Upper lobe of left lung (tissue), 6 donors: Measurements from ENCODE around the gene C1orf174. TPM values are rescaled to one million over a fixed set of nuclear protein-coding genes. Genes with fewer than 3 reads are reported as not detected.

Experiments
- ATAC-seq, 2 donors: fragments of 200-7000 bp; cut with Tn5 transposase; one replicate each; pipeline ENCODE4 v1.9.1; 2022; ENCODE audit warnings: mild to moderate bottlenecking in 2 of 2, moderate library complexity in 2 of 2; ENCODE audit not compliant: low FRiP score in 2 of 2
- DNase-seq, 2 donors: peaks; one replicate each; pipeline ENCODE4 v3.0.0-alpha.2; 2019 to 2020
- H3K27ac ChIP-seq, 4 donors: fragments of 200-600 bp; sonication (generic); one replicate each; pipeline ENCODE4 v1.5.1; 2016 to 2019
- H3K27me3 ChIP-seq, 4 donors: fragments of 200-600 bp; sonication (generic); one replicate each; pipeline ENCODE4 v1.5.1; 2017 to 2019
- H3K36me3 ChIP-seq, 4 donors: fragments of 200-600 bp; sonication (generic); one replicate each; pipeline ENCODE4 v1.5.1; 2016 to 2019
- H3K4me1 ChIP-seq, 4 donors: fragments of 200-600 bp; sonication (generic); one replicate each; pipeline ENCODE4 v1.5.1; 2018 to 2019
- H3K4me3 ChIP-seq, 4 donors: fragments of 200-600 bp; sonication (generic); one replicate each; pipeline ENCODE4 v1.5.1; 2017 to 2019; ENCODE audit warnings: mild to moderate bottlenecking in 2 of 4, moderate library complexity in 1 of 4
- H3K9me3 ChIP-seq, 4 donors: fragments of 200-600 bp; sonication (generic); one replicate each; pipeline ENCODE4 v1.5.1; 2018 to 2019
- CTCF ChIP-seq, 6 experiments: fragments of 450-650 bp in 4 of 6; fragments of 200-600 bp in 2 of 6; sonication (generic) in 2 of 6; IDR thresholded peaks; one replicate each; pipeline ENCODE4 v1.5.1; 2016 to 2019; ENCODE audit warnings: antibody characterized with exemption in 6 of 6
- EP300 ChIP-seq, 4 donors: sonication (generic); formaldehyde crosslinking; IDR thresholded peaks; one replicate each; pipeline ENCODE4 v1.5.1; 2017; ENCODE audit warnings: antibody characterized with exemption in 4 of 4, control low read depth in 2 of 4
- POLR2A ChIP-seq, 4 donors: fragments of 450-650 bp; IDR thresholded peaks; one replicate each; pipeline ENCODE4 v1.5.1; 2016 to 2017; ENCODE audit warnings: antibody characterized with exemption in 4 of 4, mild to moderate bottlenecking in 2 of 4
- POLR2AphosphoS5 ChIP-seq, 2 donors: sonication (generic); formaldehyde crosslinking; IDR thresholded peaks; one replicate each; pipeline ENCODE4 v1.5.1; 2017; ENCODE audit warnings: antibody characterized with exemption in 2 of 2
- WGBS, 2 donors: methylation state at CpG; one replicate each; pipeline ENCODE4 v1.1.5; 2017 to 2018; 5-methylcytosine and 5-hydroxymethylcytosine counted together
- total RNA-seq, 6 donors: library from RNA; depleted of rRNA in 4 of 6; stranded (reverse); fragments of >200 nt in 4 of 6; gene quantifications; one replicate each; pipeline versions ENCODE4 v1.1.0 to v1.2.1, GENCODE V29; 2016 to 2021
- donor health status: DM: no; HTN: no; CAD: no; lungs with moderate emphysema.
- donor health status: DM: no; HTN: yes; CAD: no; lungs with severe emphysema.

C1orf174 gene
- total RNA-seq, 6 donors from 2014 or later, result 15.9 to 35.6 (median 20.6) TPM

GRCh38 chr1:3842912-3843311 lies 57.2 kb downstream of the C1orf174 start:
- peaks cover 0 to 6% (median 2%) of the 10 kb centered on the region in 4 donors for H3K9me3 ChIP-seq
- H3K4me3 ChIP-seq, result no peak overlapping the region
- ATAC-seq (peak in 1 of 2 donors; percentile 34), DNase-seq (no peak)
- WGBS, 2 donors, result 90 to 93% methylated on average over 9 of the region's 9 CpGs
- H3K27ac ChIP-seq, result no peak overlapping the region
- peaks cover 14 to 83% (median 60%) of the 10 kb centered on the region in 4 donors for H3K36me3 ChIP-seq
- no peak for TF ChIP-seq POLR2A (IDR thresholded peaks at IDR 0.05)
- TF ChIP-seq EP300 (IDR thresholded peaks at IDR 0.05), result no peak
- no peak for TF ChIP-seq POLR2AphosphoS5 (IDR thresholded peaks at IDR 0.05)
- no peaks in the 10 kb centered on the region for H3K27me3 ChIP-seq
- H3K4me1 ChIP-seq, result no peaks in the 10 kb centered on the region

DNA sequence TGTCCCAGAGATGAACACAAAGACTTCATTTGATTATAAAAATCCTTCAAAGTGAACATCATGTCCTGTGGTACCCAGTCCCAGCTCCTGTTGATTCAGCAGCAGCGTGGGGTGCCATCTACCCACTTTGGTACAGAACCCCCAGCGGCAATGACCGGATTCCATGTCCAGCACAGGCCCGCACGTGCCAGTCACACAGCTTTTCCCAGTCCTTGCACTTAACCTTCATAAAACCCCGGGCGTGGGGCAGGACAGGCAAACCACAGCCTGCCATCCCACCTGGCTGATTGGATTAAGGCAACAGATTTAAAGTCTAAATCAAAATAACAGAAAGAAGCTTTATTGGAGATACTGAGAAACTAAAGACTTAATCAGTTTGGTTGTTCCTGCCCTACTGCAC lies 58.6 kb downstream of the C1orf174 start:
- Histone ChIP-seq H3K36me3 (peaks cover 21 to 84% (median 60%) of the 10 kb centered on the region in 4 donors), H3K4me1 (no peaks in the 10 kb centered on the region), H3K4me3 (no peak overlapping the region), H3K27me3 (no peaks in the 10 kb centered on the region), H3K27ac (no peak overlapping the region), H3K9me3 (peaks cover 5 to 15% (median 13%) of the 10 kb centered on the region in 4 donors)
- TF ChIP-seq POLR2AphosphoS5 (IDR thresholded peaks at IDR 0.05), result no peak
- no peak for TF ChIP-seq CTCF (IDR thresholded peaks at IDR 0.05)
- no peak for TF ChIP-seq EP300 (IDR thresholded peaks at IDR 0.05)
- 90 to 94% methylated on average over 7 of the region's 7 CpGs for WGBS, 2 donors
- ATAC-seq, result no peak
- no peak for DNase-seq

Other genes starting within 250 kb of the C1orf174 start
- gene TP73, start 247.8 kb downstream of the C1orf174 start, total RNA-seq, result 1 to 10 TPM in 5 of 6 donors, under 1 TPM in 1; 0.77 to 9.8 (median 4.1) TPM
- gene CCDC27, start 147.8 kb downstream of the C1orf174 start, total RNA-seq, result not detected
- 10 to 100 TPM in 4 of 6 donors, 1 to 10 TPM in 2; 2.8 to 20.8 (median 13.5) TPM for gene SMIM1, start 127.5 kb downstream of the C1orf174 start, total RNA-seq
- gene LRRC47, start 103.8 kb downstream of the C1orf174 start, total RNA-seq, result 10 to 100 TPM; 30.3 to 63.9 (median 39.3) TPM
- gene CEP104, start 43.1 kb downstream of the C1orf174 start, total RNA-seq, result 100 to 1,000 TPM in 1 of 6 donors, 10 to 100 TPM in 5; 37.7 to 118 (median 53.6) TPM
- 10 to 100 TPM in 2 of 6 donors, 1 to 10 TPM in 4; 7.1 to 16.8 (median 9.4) TPM for gene DFFB, start 42.8 kb downstream of the C1orf174 start, total RNA-seq